GM18502 (cell line): ENCODE results near the gene LCMT1.
"Not testable (repeated sequence)": the region's sequence is repeated elsewhere in the genome, so short reads cannot be mapped to it uniquely, and the experiment has no call there.

Experiments
- ATAC-seq: cut with Tn5 transposase; IDR thresholded peaks from one replicate; pipeline ENCODE4 v1.9.1; 2021; ENCODE audit warnings: mild to moderate bottlenecking; ENCODE audit not compliant: unreplicated experiment, poor library complexity

LCMT1 gene

DNA sequence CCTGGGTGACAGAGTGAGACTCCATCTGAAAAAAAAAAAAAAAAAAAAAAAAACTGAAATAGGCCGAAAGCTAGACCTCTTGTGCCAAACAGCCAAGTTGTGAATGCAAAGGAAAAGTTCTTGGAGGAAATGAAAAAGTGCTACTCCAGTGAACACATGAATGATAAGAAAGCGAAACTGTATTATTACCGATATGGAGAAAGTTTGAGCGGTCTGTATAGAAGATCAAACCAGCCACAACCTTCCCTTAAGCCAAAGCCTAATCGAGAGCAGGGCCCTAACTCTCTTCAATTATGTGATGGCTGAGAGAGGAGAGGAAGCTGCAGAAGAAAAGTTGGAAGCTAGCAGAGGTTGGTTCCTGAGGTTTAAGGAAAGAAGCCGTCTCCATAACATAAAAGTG lies 69.7 kb downstream of the LCMT1 start:
- not testable (repeated sequence) for ATAC-seq

DNA sequence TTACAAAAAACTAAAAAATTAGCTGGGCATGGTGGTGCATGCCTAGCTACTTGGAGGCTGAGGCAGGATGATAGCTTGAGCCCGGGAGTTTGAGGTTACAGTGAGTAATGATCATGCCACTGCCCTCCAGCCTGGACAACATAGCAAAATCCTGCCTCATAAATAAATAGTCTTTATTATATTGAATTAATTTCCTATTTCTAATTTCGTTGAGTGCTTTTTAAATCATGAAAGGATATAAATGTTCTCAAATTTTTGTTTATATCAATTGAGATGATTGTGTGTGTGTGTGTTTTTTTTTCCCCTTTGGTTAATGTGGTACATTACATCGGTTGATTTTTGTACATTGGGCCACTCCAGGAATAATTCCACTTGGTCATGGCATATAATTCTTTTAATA lies 73.2 kb downstream of the LCMT1 start:
- no peak for ATAC-seq

GRCh38 chr16:25187491-25187795 lies 75.9 kb downstream of the LCMT1 start:
- ATAC-seq: no peak

DNA sequence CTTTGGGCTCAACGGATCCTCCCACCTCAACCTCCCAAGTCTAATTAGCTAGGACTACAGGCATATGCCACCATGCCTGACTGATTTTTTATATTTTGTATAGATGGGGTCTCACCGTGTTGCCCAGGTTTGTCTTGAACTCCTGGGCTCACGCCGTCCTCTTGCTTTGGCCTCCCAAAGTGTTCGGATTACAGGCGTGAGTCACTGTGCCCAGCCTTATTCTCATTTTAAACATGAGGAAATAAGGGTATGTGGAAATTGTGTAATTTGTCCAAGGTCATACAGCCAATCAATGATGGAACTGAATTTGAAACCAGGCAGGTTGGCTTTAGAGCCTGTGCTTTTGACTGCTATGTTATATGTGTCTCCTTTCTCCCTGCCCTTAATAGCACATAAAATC lies 77.8 kb downstream of the LCMT1 start:
- no peak for ATAC-seq

DNA sequence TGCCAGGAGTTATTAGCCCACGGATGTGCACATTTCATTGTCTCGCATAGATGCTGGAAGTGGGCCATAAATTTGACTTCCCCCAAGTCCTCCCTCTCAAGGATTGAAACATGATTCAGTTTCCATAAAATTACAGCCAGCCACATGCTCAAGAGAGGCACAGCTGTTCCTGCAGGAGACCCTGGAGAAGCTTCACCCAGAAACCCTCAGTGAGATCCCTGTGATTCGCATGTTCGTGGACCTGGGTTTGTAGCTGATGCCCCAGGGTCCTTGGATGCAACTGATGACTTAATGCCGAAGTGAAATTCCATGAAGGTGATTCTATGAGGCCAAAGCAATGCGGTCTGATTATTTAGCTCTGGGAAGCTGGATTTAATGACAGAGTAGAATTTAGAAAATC lies 80.6 kb downstream of the LCMT1 start:
- ATAC-seq: no peak

DNA sequence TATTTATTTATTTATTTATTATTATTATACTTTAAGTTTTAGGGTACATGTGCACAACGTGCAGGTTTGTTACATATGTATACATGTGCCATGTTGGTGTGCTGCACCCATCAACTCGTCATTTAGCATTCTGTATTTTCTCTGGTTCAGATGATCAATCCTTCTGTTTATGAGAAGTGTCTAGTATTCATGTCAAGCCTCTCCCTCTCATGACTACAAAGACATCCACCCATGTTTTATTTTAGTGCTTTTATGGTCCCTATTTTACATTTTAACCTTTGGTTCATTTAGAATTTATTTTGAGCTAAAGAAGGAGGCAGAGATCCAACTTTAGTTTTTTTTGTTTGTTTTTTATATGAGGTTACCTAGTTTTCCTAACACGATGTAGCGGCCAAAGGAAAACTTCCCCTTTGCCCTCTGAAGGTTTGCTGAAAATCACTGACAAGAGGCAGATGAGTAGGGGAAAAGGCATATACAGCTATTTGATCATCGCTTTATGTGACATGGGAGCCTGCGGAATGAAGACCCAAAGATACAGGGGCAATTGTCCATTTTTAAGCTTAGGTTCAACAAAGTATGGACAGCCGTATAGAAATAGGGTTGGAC lies 82.8 kb downstream of the LCMT1 start:
- ATAC-seq: no peak

DNA sequence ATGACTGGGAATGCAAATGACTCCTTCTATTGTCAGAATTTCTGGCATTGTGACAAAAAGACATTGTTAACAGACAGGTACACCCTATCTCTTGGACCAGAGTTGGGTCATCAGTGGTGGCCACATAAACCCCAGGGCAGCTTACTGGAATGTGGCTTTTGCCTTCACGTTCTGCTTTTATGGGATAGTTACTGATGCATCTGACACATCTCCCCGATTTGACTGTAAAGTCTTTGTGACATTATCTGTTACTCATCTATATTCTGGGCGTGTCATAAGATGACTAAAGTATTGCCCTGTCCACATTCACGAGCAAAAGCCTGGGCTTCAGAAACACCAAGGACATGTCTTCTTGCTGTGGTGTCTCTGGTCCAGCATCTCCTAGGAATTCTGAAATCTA lies 86.5 kb downstream of the LCMT1 start:
- ATAC-seq: no peak

DNA sequence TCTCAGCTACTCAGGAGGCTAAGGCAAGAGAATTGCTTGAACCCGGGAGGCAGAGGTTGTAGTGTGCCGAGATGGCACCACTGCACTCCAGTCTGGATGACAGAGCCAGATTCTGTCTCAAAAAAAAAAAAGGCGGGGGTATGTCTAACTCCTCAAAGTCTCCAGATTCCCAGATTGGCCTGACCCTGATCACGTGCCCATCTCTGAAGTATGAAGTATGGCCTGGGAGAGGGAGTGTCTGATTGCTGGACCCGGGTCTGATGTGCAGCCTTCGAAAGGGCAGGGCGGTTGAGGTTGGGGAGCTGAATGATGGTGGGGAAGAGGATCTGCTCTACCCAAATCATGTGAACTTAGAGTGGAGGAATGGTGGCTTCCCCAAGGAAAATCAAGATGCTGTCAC lies 87.9 kb downstream of the LCMT1 start:
- no peak for ATAC-seq

- no peak for ATAC-seq
Measured at GRCh38 chr16:25210758-25211157, 99.2 kb downstream of the LCMT1 start.

GRCh38 chr16:25212636-25213035 lies 101.1 kb downstream of the LCMT1 start:
- no peak for ATAC-seq

- no peak for ATAC-seq
Measured at GRCh38 chr16:25213709-25214397, 102.3 kb downstream of the LCMT1 start.

DNA sequence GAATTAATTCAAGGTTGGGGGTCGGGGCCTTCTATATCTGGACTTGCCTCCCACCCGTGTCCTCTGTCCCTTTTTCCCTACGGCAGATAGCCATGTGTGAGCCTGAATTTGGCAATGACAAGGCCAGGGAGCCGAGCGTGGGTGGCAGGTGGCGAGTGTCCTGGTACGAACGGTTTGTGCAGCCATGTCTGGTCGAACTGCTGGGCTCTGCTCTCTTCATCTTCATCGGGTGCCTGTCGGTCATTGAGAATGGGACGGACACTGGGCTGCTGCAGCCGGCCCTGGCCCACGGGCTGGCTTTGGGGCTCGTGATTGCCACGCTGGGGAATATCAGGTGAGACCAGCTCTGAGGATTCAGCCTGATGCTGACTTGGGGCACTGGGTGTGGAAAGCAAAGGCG lies 105.6 kb downstream of the LCMT1 start:
- no peak for ATAC-seq

GRCh38 chr16:25217921-25218320 lies 106.4 kb downstream of the LCMT1 start:
- ATAC-seq: no peak

DNA sequence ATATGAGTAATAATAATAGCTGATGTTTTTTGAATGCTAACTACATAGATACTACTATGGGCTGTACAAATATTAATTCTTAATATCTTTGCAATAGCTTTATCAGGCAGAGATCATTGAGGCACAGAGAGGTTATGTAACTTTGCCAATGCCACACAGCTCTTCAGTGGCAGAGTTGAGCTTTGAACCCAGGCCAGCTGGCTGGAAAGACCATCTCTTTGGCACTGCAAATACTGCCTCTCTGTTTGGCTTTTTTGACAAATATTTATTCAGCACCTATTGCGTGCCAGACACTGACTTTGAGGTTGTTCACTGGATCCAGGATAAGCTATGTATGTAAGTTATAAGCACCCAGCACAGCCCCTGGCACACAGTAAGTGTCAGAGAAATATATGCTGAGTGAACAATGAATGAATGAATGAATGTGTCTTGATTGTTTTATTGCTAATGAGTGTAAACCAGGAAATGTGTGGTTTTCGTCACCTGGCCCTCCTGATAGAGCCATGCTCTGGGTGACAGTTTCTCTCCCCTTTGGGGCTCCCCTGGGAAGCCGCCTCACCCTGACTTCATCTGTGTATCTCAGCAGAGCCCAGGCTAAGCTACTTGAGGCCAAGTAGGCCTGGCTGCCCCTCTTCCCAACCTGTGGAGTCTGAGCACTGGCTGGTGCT lies 107.7 kb downstream of the LCMT1 start:
- ATAC-seq: no peak

GRCh38 chr16:25222959-25223358 lies 111.4 kb downstream of the LCMT1 start:
- ATAC-seq: no peak

GRCh38 chr16:25223964-25224363 lies 112.4 kb downstream of the LCMT1 start:
- ATAC-seq: no peak

- ATAC-seq: no peak
Measured at GRCh38 chr16:25224731-25225319, 113.3 kb downstream of the LCMT1 start.
